Medulla oblongata (tissue), 1 donor: Measurements from ENCODE around the gene FMNL2.

Experiments
- DNase-seq: peaks from one replicate; pipeline ENCODE4 v3.0.0-alpha.2; 2015; ENCODE audit errors: extremely low spot score

FMNL2 gene

DNA sequence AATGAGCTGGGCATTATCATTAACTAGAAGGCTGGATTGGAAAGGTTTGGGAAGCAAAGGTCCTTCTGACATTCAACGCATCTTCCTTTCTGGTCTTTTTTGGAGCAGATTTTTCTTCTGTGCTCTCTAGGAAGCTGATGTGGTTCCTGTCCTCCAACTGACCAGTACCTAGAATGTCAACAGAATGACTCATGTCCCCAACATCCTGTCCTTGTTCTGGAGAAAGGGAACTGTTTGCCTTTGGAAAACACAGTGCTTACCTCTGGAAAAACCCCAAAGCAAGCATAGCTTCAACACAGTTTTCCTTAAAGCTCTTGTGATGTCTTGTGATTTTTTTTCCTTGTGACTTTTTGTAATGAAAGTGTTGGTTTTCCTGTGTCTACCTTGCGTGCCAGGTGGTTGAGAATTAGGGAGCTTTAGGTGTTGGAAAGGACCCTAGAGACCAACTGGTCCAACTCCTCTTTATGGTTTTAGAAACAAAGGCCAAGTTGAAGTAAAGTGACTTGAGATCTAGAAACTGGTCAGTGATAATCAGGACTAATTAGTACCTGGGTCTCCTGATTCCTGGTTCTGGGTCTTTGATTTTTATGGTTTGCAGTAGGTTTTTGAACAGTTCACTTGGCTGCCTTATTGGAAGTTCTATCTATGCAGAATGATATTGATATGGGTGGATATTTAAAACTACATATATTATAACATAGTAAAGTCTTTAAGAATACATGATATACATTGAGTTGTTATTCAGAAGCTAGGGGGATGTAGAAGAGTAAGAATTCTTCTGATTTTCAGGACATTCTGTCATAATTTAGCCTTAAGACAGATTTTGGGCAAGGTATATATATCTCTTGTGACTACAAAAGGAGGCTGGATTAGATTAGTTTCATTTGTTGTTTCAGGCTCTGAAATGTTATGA is 70.5 kb downstream of the FMNL2 start:
- DNase-seq: no peak

GRCh38 chr2:152406119-152406835 is 71.3 kb downstream of the FMNL2 start:
- no peak for DNase-seq

DNA sequence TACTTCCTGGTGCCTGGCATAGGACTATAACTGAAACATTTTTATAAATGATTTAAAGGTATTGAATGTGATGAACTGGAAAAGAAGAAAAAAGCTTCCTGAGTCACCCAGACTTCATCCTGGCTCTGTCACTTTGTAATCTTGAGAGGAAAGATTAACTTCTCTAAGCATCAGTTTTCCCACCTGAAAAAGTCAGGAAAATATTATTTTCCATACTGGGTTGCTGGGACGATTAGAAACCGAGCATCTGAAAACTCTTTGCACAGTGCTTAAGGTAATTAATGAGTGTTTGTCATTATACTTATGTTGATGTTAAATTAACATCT is 71.8 kb downstream of the FMNL2 start:
- DNase-seq: no peak

- peak; percentile 86 for DNase-seq
Measured at GRCh38 chr2:152407204-152407721, 72.3 kb downstream of the FMNL2 start.

GRCh38 chr2:152407806-152408205 is 72.8 kb downstream of the FMNL2 start:
- DNase-seq: no peak

DNA sequence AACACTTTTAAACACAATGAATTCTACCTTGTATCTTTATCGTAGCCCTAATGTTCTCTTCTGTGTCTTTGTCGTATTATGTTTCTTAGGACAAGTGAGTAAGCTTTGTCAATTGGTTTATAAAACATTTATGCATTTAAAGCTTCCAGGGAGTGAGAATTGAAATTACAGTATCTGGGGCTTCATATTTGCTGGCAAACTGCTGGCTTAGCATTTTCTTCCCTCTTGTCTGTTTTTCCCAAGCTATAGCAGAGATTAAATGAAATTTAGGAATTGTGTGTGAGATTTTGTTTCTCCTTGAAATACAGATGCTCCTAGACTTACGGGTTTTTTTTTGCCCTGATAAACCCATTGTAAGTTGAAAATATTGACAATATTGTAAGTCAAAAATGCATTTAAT is 73.3 kb downstream of the FMNL2 start:
- no peak for DNase-seq

GRCh38 chr2:152409386-152410164 is 74.6 kb downstream of the FMNL2 start:
- no peak for DNase-seq

- no peak for DNase-seq
Measured at GRCh38 chr2:152410165-152410597, 75.2 kb downstream of the FMNL2 start.

GRCh38 chr2:152411154-152411553 is 76.2 kb downstream of the FMNL2 start:
- DNase-seq: no peak

DNA sequence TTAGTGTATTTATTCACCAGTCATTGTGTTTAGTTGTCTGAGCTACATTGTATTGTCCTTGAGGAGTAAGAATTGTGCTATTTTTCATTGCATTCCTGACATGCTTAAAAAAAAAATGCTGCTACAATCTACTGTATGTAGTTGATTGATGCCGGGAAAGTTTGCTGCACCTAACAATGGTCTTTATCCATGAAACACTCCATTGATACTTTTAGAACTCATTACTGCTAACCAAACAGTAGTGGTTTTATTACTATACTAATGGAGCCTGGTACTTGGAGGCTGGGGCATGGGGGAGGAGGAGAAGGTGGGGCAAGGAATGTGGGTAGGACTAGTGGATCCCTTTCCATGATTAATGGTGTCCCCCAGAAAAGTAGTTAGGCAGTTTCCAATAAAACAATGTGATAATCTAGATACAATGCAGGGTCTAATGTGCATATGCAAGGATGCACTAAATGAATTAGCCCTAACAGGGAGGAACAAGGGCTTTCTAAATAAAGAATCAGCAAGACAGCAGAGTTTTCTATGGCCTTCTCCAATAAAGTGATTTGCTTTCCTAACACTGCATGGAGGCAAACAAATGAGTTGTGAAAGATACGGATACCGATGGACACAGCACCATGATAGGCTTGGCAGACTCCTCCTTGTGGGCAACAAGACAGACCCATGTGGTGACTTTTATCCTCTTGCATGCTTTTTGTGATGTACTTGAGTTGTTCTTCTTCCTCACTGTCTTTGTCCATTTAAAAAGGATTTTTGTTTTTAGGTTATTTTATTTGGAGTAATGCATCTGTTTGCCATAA is 78.5 kb downstream of the FMNL2 start:
- no peak for DNase-seq

GRCh38 chr2:152415231-152415642 is 80.3 kb downstream of the FMNL2 start:
- DNase-seq: no peak

DNA sequence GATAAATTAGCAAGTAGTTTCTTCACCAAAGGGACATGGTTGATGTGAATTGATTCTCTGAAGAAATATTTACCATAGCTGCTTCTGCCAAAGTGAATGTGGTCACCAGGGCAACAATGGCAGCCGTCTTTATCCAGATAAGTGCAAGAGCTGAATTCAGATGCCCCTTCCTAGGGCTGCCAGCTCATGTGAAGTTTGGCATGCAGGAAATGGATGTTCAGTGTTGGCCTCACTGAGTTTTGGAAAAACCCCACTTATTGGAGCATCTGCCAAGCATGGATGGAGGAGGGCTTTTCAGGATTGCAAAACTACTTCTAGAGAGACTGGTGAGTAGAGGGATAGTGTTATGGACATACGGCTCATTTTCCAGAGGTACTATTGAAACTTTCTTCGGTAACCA is 80.8 kb downstream of the FMNL2 start:
- DNase-seq: no peak

DNA sequence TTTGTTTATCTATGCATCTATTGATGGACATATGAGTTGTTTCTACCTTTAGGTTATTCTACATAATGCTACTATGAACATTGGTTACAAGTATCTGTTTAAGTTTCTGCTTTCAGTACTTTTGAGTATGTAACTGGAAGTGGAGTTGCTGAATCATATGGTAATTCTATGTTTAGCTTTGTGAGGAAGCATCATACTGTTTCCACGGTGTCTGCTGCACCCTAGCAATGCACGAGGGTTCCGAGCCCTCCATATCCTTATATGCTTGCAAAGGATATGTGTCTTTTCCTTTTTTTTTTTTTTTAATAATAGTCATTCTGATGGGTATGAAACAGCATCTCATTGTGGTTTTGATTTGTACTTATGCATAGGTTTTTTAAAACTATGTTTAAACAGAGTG is 83.7 kb downstream of the FMNL2 start:
- DNase-seq: peak; percentile 80

- no peak for DNase-seq
Measured at GRCh38 chr2:152419944-152420343, 85.0 kb downstream of the FMNL2 start.

- no peak for DNase-seq
Measured at GRCh38 chr2:152420363-152420762, 85.4 kb downstream of the FMNL2 start.

- DNase-seq: no peak
Measured at GRCh38 chr2:152420936-152421335, 86.0 kb downstream of the FMNL2 start.

DNA sequence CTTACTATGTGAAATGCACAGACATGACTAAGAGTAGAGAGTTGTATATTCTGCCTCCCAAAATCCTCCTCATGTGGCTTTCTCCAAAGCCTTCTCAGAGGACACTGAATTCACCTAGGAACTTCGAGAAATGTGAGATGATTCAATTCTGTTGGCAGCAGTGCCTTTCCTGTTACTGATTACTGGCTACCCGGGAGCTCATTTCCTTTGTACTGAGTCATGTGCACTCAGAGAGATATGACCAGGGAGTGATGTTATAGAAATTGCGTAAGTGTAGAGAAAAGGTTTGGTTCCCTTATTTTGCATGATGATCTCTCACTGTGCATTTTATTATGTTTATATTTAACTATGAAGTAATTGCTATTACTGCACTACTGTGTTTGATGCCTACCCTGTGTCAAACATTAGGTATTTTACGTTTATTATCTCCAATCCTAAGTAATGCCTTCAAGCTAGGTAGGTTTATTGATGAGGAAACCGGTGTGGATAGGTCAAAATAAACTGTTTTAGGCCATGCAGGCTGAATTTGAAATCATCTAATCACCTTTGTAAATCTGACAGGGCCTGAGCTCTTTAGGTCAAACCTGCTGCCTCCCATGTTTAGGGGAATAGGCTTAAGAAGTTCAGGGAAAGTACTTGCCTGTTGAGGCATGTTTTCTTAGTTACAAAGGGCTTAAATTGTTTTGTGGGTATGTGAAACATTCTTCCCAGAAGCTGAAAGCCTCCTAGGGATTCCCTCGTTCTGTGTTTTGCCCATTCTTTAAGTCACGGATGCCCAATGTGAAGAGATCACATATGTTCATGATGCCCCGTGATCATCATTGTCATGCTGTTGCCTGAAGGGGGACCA is 86.8 kb downstream of the FMNL2 start:
- DNase-seq: peak; percentile 82

DNA sequence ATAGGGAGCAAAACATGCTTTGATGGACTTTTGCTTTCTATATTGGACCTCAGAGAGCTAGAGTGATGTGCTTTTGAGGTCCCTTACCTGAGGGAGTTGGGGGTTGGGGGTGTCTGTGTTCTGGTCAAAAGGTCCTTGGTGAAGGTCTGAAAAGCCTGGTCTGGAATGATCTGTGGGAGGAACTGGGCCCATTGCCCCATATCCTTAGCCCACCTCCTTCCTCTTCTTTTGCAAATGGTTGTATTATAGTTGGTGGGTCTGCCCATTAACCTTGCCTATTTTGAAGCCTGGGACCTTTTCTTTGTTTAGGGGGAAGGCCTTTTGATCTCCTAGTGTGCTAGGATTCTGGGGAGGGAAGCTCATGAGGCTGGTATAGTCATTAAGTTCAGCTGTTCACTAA is 88.7 kb downstream of the FMNL2 start:
- DNase-seq: no peak

- no peak for DNase-seq
Measured at GRCh38 chr2:152425765-152426727, 91.1 kb downstream of the FMNL2 start.
